IMR-90 (cell line): ENCODE results near the gene REPIN1. TPM values are rescaled to one million over a fixed set of nuclear protein-coding genes. Genes with fewer than 3 reads are reported as not detected.

Experiments
- ATAC-seq: fragments of 200-7000 bp; cut with Tn5 transposase; 2 replicates; pipeline ENCODE4 v1.9.1; 2020; ENCODE audit warnings: low read depth, mild to moderate bottlenecking, moderate library complexity
- BruUV-seq: library from RNA; stranded (reverse); fragments of 400-500 nt; replicated peaks from 2 replicates; lab custom pipeline; 2021; lab: Mats Ljungman, UMichigan
- CTCF ChIA-PET: fragments of 300-600 bp; formaldehyde crosslinking; extraction: SDS; loops from one replicate; lab custom pipeline; 2021; ENCODE audit warnings: antibody characterized with exemption; lab: Yijun Ruan, JAX
- POLR2A ChIA-PET: fragments of 300-600 bp; sonication (Branson Sonifier 250); formaldehyde crosslinking; loops from one replicate; lab custom pipeline; 2022; ENCODE audit warnings: antibody characterized with exemption; ENCODE audit not compliant: unreplicated experiment; lab: Charles Lee
- DNase-seq: peaks from one replicate; pipeline ENCODE4 v3.0.0; 2013
- H2AFZ ChIP-seq: replicated peaks from 2 replicates; pipeline ENCODE3; 2013; ENCODE audit warnings: low read length, mild to moderate bottlenecking; ENCODE audit not compliant: poor library complexity
- H2AK5ac ChIP-seq: 2 replicates; pipeline ENCODE4 v1.6.1; 2013; ENCODE audit warnings: low read depth, low read length, inconsistent platforms
- H2AK9ac ChIP-seq: replicated peaks from 2 replicates; pipeline ENCODE3; 2013; ENCODE audit warnings: mild to moderate bottlenecking, low read depth, low read length, moderate library complexity; ENCODE audit not compliant: poor library complexity
- H2BK120ac ChIP-seq: 2 replicates; pipeline ENCODE4 v1.6.1; 2013; ENCODE audit warnings: low read depth, low read length, inconsistent platforms
- H2BK15ac ChIP-seq: 3 replicates; pipeline ENCODE4 v1.6.1; 2013; ENCODE audit warnings: low read depth, low read length, inconsistent platforms
- H2BK20ac ChIP-seq: 2 replicates; pipeline ENCODE4 v1.6.1; 2013; ENCODE audit warnings: low read depth, mild to moderate bottlenecking, inconsistent platforms, low read length, moderate library complexity
- H2BK5ac ChIP-seq: 2 replicates; pipeline ENCODE4 v1.6.1; 2013; ENCODE audit warnings: mild to moderate bottlenecking, low read depth, low read length, inconsistent platforms; ENCODE audit not compliant: poor library complexity, severe bottlenecking
- H3K14ac ChIP-seq: replicated peaks from 2 replicates; pipeline ENCODE4 v1.6.1; 2013; ENCODE audit warnings: low read depth, low read length, inconsistent platforms
- H3K18ac ChIP-seq: 2 replicates; pipeline ENCODE4 v1.6.1; 2013; ENCODE audit warnings: low read depth, low read length, control low read depth
- H3K23ac ChIP-seq: 2 replicates; pipeline ENCODE4 v1.6.1; 2013; ENCODE audit warnings: low read depth, low read length, inconsistent platforms
- H3K27ac ChIP-seq: 2 replicates; pipeline ENCODE4 v1.5.1; 2013; ENCODE audit warnings: mild to moderate bottlenecking, control low read depth, low read length; ENCODE audit not compliant: insufficient read depth
- H3K27me3 ChIP-seq: 2 replicates; pipeline ENCODE4 v1.6.1; 2013; ENCODE audit warnings: low read length; ENCODE audit not compliant: control insufficient read depth, insufficient read depth
- H3K36me3 ChIP-seq: 2 replicates; pipeline ENCODE4 v1.6.1; 2013; ENCODE audit warnings: low read length, mixed read lengths; ENCODE audit not compliant: control insufficient read depth, insufficient read depth
- H3K4ac ChIP-seq: 2 replicates; pipeline ENCODE4 v1.6.1; 2013; ENCODE audit warnings: low read depth, low read length, inconsistent platforms
- H3K4me1 ChIP-seq: 2 replicates; pipeline ENCODE4 v1.6.1; 2013; ENCODE audit warnings: low read length, mixed read lengths; ENCODE audit not compliant: control insufficient read depth, insufficient read depth
- H3K4me2 ChIP-seq: 2 replicates; pipeline ENCODE4 v1.6.1; 2013; ENCODE audit warnings: low read depth, mild to moderate bottlenecking, control low read depth, low read length, moderate library complexity
- H3K4me3 ChIP-seq: 2 replicates; pipeline ENCODE4 v1.5.1; 2013; ENCODE audit warnings: low read depth, mild to moderate bottlenecking, control low read depth, low read length, moderate library complexity; ENCODE audit not compliant: insufficient read depth
- H3K56ac ChIP-seq: 2 replicates; pipeline ENCODE4 v1.6.1; 2013; ENCODE audit warnings: low read length, inconsistent platforms; ENCODE audit not compliant: insufficient read depth; ENCODE audit errors: extremely low read depth
- H3K79me1 ChIP-seq, 2 experiments: 2 replicates each; pipeline ENCODE4 v1.6.1; 2013; ENCODE audit warnings: low read length in 2 of 2, inconsistent platforms in 1 of 2, low read depth in 1 of 2
- H3K9ac ChIP-seq: 2 replicates; pipeline ENCODE4 v1.6.1; 2013; ENCODE audit warnings: low read depth, low read length, control low read depth
- H3K9me1 ChIP-seq: 2 replicates; pipeline ENCODE4 v1.6.1; 2013; ENCODE audit warnings: low read length, inconsistent platforms; ENCODE audit not compliant: insufficient read depth
- H3K9me3 ChIP-seq: 2 replicates; pipeline ENCODE4 v1.6.1; 2013; ENCODE audit warnings: low read length; ENCODE audit not compliant: control insufficient read depth, insufficient read depth
- H4K20me1 ChIP-seq: 2 replicates; pipeline ENCODE4 v1.6.1; 2013; ENCODE audit warnings: low read length, inconsistent platforms; ENCODE audit not compliant: insufficient read depth
- H4K5ac ChIP-seq: 2 replicates; pipeline ENCODE4 v1.6.1; 2013; ENCODE audit warnings: mild to moderate bottlenecking, low read depth, low read length, control low read depth
- H4K8ac ChIP-seq, 2 experiments: 2 replicates each; pipeline ENCODE4 v1.6.1; 2013; ENCODE audit warnings: low read depth in 2 of 2, low read length in 2 of 2, control low read depth in 1 of 2, inconsistent platforms in 1 of 2
- H4K91ac ChIP-seq: 2 replicates; pipeline ENCODE4 v1.6.1; 2013; ENCODE audit warnings: low read depth, low read length, inconsistent platforms; ENCODE audit not compliant: insufficient read depth
- CEBPB ChIP-seq: IDR thresholded peaks from 2 replicates; pipeline ENCODE4 v1.6.1; 2012; ENCODE audit warnings: low read depth, low read length, improper control_type of control experiment
- CHD1 ChIP-seq: IDR thresholded peaks from 2 replicates; pipeline ENCODE4 v1.6.1; 2012; ENCODE audit warnings: low read depth, low read length, improper control_type of control experiment
- FOS ChIP-seq: fragments of 150-350 bp; IDR thresholded peaks from 2 replicates; pipeline ENCODE4 v1.6.1; 2016; ENCODE audit warnings: low read depth, low read length
- MAZ ChIP-seq: IDR thresholded peaks from 2 replicates; pipeline ENCODE4 v1.6.1; 2012; ENCODE audit warnings: low read depth, mild to moderate bottlenecking, low read length, improper control_type of control experiment, moderate library complexity, borderline replicate concordance
- MXI1 ChIP-seq: IDR thresholded peaks from 2 replicates; pipeline ENCODE4 v1.6.1; 2012; ENCODE audit warnings: low read depth, mild to moderate bottlenecking, low read length, moderate library complexity, borderline replicate concordance
- NFE2L2 ChIP-seq: fragments of 150-350 bp; IDR thresholded peaks from 2 replicates; pipeline ENCODE4 v1.6.1; 2016; ENCODE audit warnings: low read depth, mild to moderate bottlenecking, low read length
- POLR2A ChIP-seq: IDR thresholded peaks from 2 replicates; pipeline ENCODE4 v1.6.1; 2012; ENCODE audit warnings: mild to moderate bottlenecking, low read depth, low read length
- RAD21 ChIP-seq: IDR thresholded peaks from 2 replicates; pipeline ENCODE4 v1.6.1; 2012; ENCODE audit warnings: low read length, improper control_type of control experiment
- RFX5 ChIP-seq: IDR thresholded peaks from 2 replicates; pipeline ENCODE4 v1.8.0; 2012; ENCODE audit warnings: low read depth, mild to moderate bottlenecking, low read length, moderate library complexity
- SMC3 ChIP-seq: fragments of 150-350 bp; IDR thresholded peaks from 2 replicates; pipeline ENCODE4 v1.6.1; 2016; ENCODE audit warnings: low read depth, mild to moderate bottlenecking, antibody characterized with exemption, low read length, moderate library complexity
- WGBS, 2 experiments: methylation state at CpG; one replicate each; pipeline versions ENCODE4 v1.1.5 to v1.1.7; 2013; ENCODE audit warnings: missing lambda C conversion rate in 2 of 2; ENCODE audit not compliant: insufficient read length in 1 of 2; ENCODE audit errors: extremely low coverage in 2 of 2; 5-methylcytosine and 5-hydroxymethylcytosine counted together
- dilution Hi-C: fragments of 300-500 bp; cut with HindIII; formaldehyde crosslinking; loops from one replicate; pipeline ENCODE4 v1.14.3; 2018; ENCODE audit warnings: low sequenced_read_pairs; ENCODE audit not compliant: unreplicated experiment
- in situ Hi-C: fragments of 300-500 bp; cut with MboI; formaldehyde crosslinking; loops from 3 replicates; pipeline ENCODE4 v1.14.3; 2019; ENCODE audit warnings: low sequenced_read_pairs, inconsistent platforms, mixed read lengths
- intact Hi-C: fragments of 100-400 bp; cut with micrococcal nuclease; formaldehyde crosslinking; loops from 2 replicates; pipeline ENCODE4 v1.10.0; 2022
- polyA plus RNA-seq, 3 experiments: library from polyadenylated mRNA; depleted of rRNA; stranded (reverse); fragments of >200 nt; gene quantifications; 2 replicates each; pipeline ENCODE4 v1.2.3, GENCODE V29; 2012; ENCODE audit warnings: low replicate concordance in 1 of 3
- total RNA-seq: library from RNA; depleted of rRNA; stranded (reverse); fragments of >200 nt; gene quantifications from 2 replicates; pipeline ENCODE4 v1.2.3, GENCODE V29; 2012
- TF ChIP-seq, protein P1 (sequence below): conservative IDR thresholded peaks from 2 replicates; pipeline ENCODE4 v1.5.1; 2012; ENCODE audit warnings: mild to moderate bottlenecking, low read depth, low read length, improper control_type of control experiment
- TF ChIP-seq, protein P2 (sequence below): fragments of 150-350 bp; IDR thresholded peaks from 2 replicates; pipeline ENCODE4 v1.6.1; 2016; ENCODE audit warnings: low read depth, mild to moderate bottlenecking, low read length, moderate library complexity, borderline replicate concordance

REPIN1 gene
- total and polyA plus RNA-seq, 2 of the 4 experiments (the other 2 are of a cell fraction): 19.4 to 50.6 TPM

DNA sequence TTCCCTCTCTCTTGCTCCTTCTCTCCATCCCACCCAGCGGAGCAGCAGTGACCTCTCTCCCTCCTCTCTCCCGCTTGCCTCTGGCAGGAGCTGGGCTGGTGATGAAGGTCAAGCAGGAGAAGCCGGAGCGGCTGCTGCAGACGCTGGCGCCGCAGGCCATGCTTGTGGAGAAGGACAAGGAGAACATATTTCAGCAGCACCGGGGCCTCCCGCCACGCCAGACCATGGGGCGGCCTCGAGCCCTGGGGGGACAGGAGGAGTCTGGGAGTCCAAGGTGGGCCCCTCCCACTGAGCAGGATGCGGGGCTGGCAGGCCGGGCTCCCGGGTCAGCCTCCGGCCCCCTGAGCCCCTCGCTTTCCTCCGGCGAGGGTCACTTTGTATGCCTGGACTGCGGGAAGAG lies 27.8 kb downstream of the REPIN1 start:
- Histone ChIP-seq H2AFZ (no peak overlapping the region), H2BK20ac (no peak overlapping the region), H2BK120ac (no peak overlapping the region), H3K4ac (no peak overlapping the region), H3K23ac (no peak overlapping the region), H4K91ac (no peak overlapping the region), H4K20me1 (no peaks in the 10 kb centered on the region), H3K27me3 (no peaks in the 10 kb centered on the region), H2AK5ac (no peak overlapping the region), H4K8ac (no peak overlapping the region), H3K9me3 (no peaks in the 10 kb centered on the region), H2BK5ac (no peak overlapping the region), H3K14ac (no peak overlapping the region), H3K4me2 (no peak overlapping the region), H3K4me1 (peaks cover 7% of the 10 kb centered on the region), H3K56ac (no peak overlapping the region), H4K5ac (no peak overlapping the region), H3K27ac (no peak overlapping the region), H3K79me1 (0 out of 4 replicates have a peak, but pooled peaks cover 6 to 12% of the 10 kb centered on the region in 2 experiments), H3K9ac (no peak overlapping the region), H3K36me3 (peaks cover 22% of the 10 kb centered on the region; the same call in 1 of the 2 replicates), H3K9me1 (no peaks in the 10 kb centered on the region), H3K4me3 (no peak overlapping the region), H2AK9ac (no peak overlapping the region), H3K18ac (no peak overlapping the region), H2BK15ac (no peak overlapping the region)
- ChIA-PET POLR2A (no interaction called here), CTCF (no interaction called here)
- TF ChIP-seq NFE2L2 (no peak), MXI1 (no peak), POLR2A (no peak), MAZ (no peak), SMC3 (no peak), RAD21 (no peak), RFX5 (no peak), CEBPB (no peak), FOS (no peak), CHD1 (no peak)
- TF ChIP-seq, protein P1, sequence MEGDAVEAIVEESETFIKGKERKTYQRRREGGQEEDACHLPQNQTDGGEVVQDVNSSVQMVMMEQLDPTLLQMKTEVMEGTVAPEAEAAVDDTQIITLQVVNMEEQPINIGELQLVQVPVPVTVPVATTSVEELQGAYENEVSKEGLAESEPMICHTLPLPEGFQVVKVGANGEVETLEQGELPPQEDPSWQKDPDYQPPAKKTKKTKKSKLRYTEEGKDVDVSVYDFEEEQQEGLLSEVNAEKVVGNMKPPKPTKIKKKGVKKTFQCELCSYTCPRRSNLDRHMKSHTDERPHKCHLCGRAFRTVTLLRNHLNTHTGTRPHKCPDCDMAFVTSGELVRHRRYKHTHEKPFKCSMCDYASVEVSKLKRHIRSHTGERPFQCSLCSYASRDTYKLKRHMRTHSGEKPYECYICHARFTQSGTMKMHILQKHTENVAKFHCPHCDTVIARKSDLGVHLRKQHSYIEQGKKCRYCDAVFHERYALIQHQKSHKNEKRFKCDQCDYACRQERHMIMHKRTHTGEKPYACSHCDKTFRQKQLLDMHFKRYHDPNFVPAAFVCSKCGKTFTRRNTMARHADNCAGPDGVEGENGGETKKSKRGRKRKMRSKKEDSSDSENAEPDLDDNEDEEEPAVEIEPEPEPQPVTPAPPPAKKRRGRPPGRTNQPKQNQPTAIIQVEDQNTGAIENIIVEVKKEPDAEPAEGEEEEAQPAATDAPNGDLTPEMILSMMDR: no peak
- TF ChIP-seq, protein P2, sequence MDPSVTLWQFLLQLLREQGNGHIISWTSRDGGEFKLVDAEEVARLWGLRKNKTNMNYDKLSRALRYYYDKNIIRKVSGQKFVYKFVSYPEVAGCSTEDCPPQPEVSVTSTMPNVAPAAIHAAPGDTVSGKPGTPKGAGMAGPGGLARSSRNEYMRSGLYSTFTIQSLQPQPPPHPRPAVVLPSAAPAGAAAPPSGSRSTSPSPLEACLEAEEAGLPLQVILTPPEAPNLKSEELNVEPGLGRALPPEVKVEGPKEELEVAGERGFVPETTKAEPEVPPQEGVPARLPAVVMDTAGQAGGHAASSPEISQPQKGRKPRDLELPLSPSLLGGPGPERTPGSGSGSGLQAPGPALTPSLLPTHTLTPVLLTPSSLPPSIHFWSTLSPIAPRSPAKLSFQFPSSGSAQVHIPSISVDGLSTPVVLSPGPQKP: no peak
- dilution Hi-C loops: no loop called here
- in situ Hi-C loops: no loop called here
- no TSS peak for BruUV-seq
- ATAC-seq (no peak), DNase-seq (no peak)
- intact Hi-C loops: no loop called here
- 95% methylated on average over 4 of the region's 20 CpGs; no CpG with 5 or more reads in 1 of the 2 experiments for WGBS, 2 experiments
